Astrocyte (in vitro differentiated cells and primary cell): ENCODE results near the gene DENND1B. TPM values are rescaled to one million over a fixed set of nuclear protein-coding genes. Genes with fewer than 3 reads are reported as not detected.
A peak's percentile ranks its signal among the peaks of the same experiment; 100 is the strongest.

Source experiments
- DNase-seq: peaks from one replicate; pipeline ENCODE4 v3.0.0-alpha.2; 2010; ENCODE audit warnings: low read depth
- FAIRE-seq: peaks from 2 replicates; lab custom pipeline; 2011; peaks lifted over from hg19 to GRCh38; lab: Jason Lieb, UNC
- H2AFZ ChIP-seq: 2 replicates; pipeline ENCODE4 v1.6.0; 2012; ENCODE audit warnings: low read depth, low read length, inconsistent platforms
- H3K27ac ChIP-seq: 2 replicates; pipeline ENCODE4 v1.5.1; 2011; ENCODE audit warnings: low read depth, low read length, inconsistent platforms
- H3K27me3 ChIP-seq: 2 replicates; pipeline ENCODE4 v1.6.0; 2011; ENCODE audit warnings: low read length, inconsistent platforms; ENCODE audit not compliant: insufficient read depth
- H3K36me3 ChIP-seq: 2 replicates; pipeline ENCODE4 v1.5.1; 2011; ENCODE audit warnings: low read length, inconsistent platforms; ENCODE audit not compliant: insufficient read depth
- H3K4me1 ChIP-seq: 2 replicates; pipeline ENCODE4 v1.5.1; 2011; ENCODE audit warnings: low read length, inconsistent platforms; ENCODE audit not compliant: insufficient read depth
- H3K4me2 ChIP-seq: 2 replicates; pipeline ENCODE4 v1.6.0; 2012; ENCODE audit warnings: low read length, inconsistent platforms
- H3K4me3 ChIP-seq: 2 replicates; pipeline ENCODE4 v1.5.1; 2011; ENCODE audit warnings: low read depth, mild to moderate bottlenecking, low read length, inconsistent platforms; ENCODE audit not compliant: insufficient read depth
- H3K79me2 ChIP-seq: 2 replicates; pipeline ENCODE4 v1.6.0; 2012; ENCODE audit warnings: mild to moderate bottlenecking, low read length, inconsistent platforms; ENCODE audit not compliant: insufficient read depth
- H3K9ac ChIP-seq: 2 replicates; pipeline ENCODE4 v1.6.0; 2012; ENCODE audit warnings: mild to moderate bottlenecking, low read length, inconsistent platforms
- H3K9me3 ChIP-seq: 2 replicates; pipeline ENCODE4 v1.5.1; 2012; ENCODE audit warnings: low read depth, mild to moderate bottlenecking, low read length, inconsistent platforms; ENCODE audit not compliant: insufficient read depth
- H4K20me1 ChIP-seq: 2 replicates; pipeline ENCODE4 v1.6.0; 2012; ENCODE audit warnings: low read length, inconsistent platforms; ENCODE audit not compliant: insufficient read depth
- H3K27ac Mint-ChIP-seq: one replicate; pipeline ENCODE4 v1.8.0; 2021; ENCODE audit warnings: mild to moderate bottlenecking, mixed read lengths; ENCODE audit not compliant: unreplicated experiment
- H3K27me3 Mint-ChIP-seq: one replicate; pipeline ENCODE4 v1.8.0; 2021; ENCODE audit warnings: low read depth, mixed read lengths; ENCODE audit not compliant: unreplicated experiment
- H3K36me3 Mint-ChIP-seq: one replicate; pipeline ENCODE4 v1.8.0; 2021; ENCODE audit warnings: low read depth, mixed read lengths; ENCODE audit not compliant: unreplicated experiment
- H3K4me1 Mint-ChIP-seq: one replicate; pipeline ENCODE4 v1.8.0; 2021; ENCODE audit warnings: low read depth, mixed read lengths; ENCODE audit not compliant: unreplicated experiment
- H3K4me3 Mint-ChIP-seq: one replicate; pipeline ENCODE4 v1.8.0; 2021; ENCODE audit warnings: mild to moderate bottlenecking, moderate library complexity, mixed read lengths; ENCODE audit not compliant: unreplicated experiment
- H3K9me3 Mint-ChIP-seq: one replicate; pipeline ENCODE4 v1.8.0; 2021; ENCODE audit warnings: mild to moderate bottlenecking, mixed read lengths; ENCODE audit not compliant: unreplicated experiment
- EZH2 ChIP-seq: IDR thresholded peaks from 2 replicates; pipeline ENCODE4 v1.6.1; 2012; ENCODE audit warnings: mild to moderate bottlenecking, low read length, inconsistent platforms; ENCODE audit not compliant: insufficient read depth
- total RNA-seq: library from RNA; stranded (reverse); gene quantifications from 2 replicates; pipeline ENCODE4 v1.2.1, GENCODE V29; 2021
- TF ChIP-seq, protein P1 (sequence below): IDR thresholded peaks from 2 replicates; pipeline ENCODE4 v1.5.1; 2011; ENCODE audit warnings: low read depth, mild to moderate bottlenecking, inconsistent platforms, low read length, moderate library complexity; ENCODE audit not compliant: insufficient read depth

Gene DENND1B
- total RNA-seq, 1 donor from 2014 or later, result 9.6 TPM

DNA sequence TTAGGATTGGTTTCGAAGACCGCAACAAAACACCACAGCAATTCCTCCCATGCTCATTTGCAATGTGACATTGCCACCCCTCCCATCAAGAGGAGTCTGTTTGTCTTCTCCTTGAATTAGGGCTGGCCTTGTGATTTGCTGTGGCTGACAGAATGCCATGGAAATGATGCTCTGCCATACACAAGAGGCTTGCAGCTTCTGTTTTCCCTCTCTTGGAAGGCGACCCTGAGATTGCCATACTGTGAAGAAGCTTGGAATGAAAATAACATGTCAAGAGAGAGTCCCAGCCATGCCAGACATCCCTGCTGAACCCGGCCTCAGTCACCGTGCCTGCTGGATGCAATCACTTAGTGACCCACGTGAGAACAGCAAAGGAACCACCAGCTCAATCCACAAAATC, 294.8 kb downstream of the DENND1B start:
- Histone ChIP-seq H3K4me1 (no peaks in the 10 kb centered on the region), H3K27me3 (no peaks in the 10 kb centered on the region), H3K4me3 (no peak overlapping the region), H2AFZ (no peak overlapping the region), H3K4me2 (no peak overlapping the region), H3K36me3 (no peaks in the 10 kb centered on the region), H3K27ac (no peak overlapping the region), H4K20me1 (no peaks in the 10 kb centered on the region), H3K9ac (no peak overlapping the region), H3K79me2 (no peaks in the 10 kb centered on the region), H3K9me3 (no peaks in the 10 kb centered on the region)
- Mint-ChIP-seq H3K4me1 (no peaks in the 10 kb centered on the region), H3K36me3 (no peaks in the 10 kb centered on the region), H3K9me3 (no peaks in the 10 kb centered on the region), H3K27ac (no peak overlapping the region), H3K4me3 (no peak overlapping the region), H3K27me3 (no peaks in the 10 kb centered on the region)
- no peak for DNase-seq
- TF ChIP-seq EZH2, result no peak
- TF ChIP-seq, protein P1, sequence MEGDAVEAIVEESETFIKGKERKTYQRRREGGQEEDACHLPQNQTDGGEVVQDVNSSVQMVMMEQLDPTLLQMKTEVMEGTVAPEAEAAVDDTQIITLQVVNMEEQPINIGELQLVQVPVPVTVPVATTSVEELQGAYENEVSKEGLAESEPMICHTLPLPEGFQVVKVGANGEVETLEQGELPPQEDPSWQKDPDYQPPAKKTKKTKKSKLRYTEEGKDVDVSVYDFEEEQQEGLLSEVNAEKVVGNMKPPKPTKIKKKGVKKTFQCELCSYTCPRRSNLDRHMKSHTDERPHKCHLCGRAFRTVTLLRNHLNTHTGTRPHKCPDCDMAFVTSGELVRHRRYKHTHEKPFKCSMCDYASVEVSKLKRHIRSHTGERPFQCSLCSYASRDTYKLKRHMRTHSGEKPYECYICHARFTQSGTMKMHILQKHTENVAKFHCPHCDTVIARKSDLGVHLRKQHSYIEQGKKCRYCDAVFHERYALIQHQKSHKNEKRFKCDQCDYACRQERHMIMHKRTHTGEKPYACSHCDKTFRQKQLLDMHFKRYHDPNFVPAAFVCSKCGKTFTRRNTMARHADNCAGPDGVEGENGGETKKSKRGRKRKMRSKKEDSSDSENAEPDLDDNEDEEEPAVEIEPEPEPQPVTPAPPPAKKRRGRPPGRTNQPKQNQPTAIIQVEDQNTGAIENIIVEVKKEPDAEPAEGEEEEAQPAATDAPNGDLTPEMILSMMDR, result no peak
- no peak for FAIRE-seq

DNA sequence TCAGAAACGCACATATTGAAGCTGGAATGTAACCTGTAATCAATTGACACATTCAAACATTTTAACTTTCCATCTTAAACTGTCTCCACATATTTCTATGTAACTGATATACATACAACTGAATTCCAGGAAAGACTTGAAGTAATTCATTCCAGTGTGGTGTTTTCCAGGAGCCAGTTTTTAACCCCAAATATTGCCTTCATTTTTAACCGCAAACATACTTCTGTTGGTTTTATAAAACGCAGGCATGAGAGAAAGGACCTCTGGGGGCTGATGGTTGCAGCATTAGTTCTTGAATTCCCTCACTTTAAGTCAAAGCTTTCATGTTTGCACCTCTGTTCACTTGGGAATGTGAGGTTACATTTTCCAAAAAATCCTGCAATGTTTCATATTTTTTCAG, 303.1 kb downstream of the DENND1B start:
- DNase-seq, result no peak
- Histone ChIP-seq H3K9me3 (no peaks in the 10 kb centered on the region), H3K4me3 (no peak overlapping the region), H4K20me1 (no peaks in the 10 kb centered on the region), H3K4me2 (no peak overlapping the region), H3K9ac (no peak overlapping the region), H3K27me3 (no peaks in the 10 kb centered on the region), H2AFZ (no peak overlapping the region), H3K4me1 (peaks cover 3% of the 10 kb centered on the region), H3K36me3 (no peaks in the 10 kb centered on the region), H3K79me2 (no peaks in the 10 kb centered on the region), H3K27ac (no peak overlapping the region)
- FAIRE-seq, result no peak
- Mint-ChIP-seq H3K4me1 (peaks cover 13% of the 10 kb centered on the region), H3K4me3 (no peak overlapping the region), H3K27ac (no peak overlapping the region), H3K27me3 (no peaks in the 10 kb centered on the region), H3K36me3 (no peaks in the 10 kb centered on the region), H3K9me3 (no peaks in the 10 kb centered on the region)
- TF ChIP-seq, protein P1, result no peak
- no peak for TF ChIP-seq EZH2

DNA sequence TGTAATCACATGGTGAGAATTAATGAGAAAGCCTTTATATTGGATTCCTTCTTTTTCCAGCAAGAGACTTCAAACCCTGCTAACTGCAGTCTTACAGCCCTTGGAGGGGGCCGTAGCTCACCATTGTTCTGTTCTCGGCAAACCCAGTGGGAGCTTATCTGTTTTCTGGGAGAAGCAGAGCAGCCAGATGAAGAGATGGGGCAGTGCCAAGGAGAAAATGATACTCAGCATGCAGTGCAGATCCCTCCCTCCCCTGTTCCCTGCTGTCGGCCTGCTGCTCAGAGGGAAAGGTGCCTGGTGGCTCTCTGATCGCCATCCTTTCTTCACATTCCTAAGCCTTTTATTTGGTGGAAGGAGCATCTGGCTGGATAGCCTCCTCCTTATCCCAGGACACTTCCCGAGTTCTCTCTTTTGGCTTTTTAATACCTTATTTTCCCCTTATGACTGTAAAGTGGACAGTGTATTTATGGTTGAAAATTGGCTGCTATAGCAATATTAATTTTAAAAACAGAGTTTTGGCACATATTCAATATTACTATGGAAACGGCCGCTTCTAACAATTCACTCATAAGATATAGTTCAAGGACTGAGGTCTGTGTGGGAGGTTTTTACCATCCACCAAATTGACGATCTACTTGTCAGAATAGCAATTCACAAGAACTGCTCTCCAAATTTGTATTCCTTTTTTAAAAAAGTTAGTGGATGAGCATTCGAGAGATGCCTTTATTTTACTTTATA, 303.9 kb downstream of the DENND1B start:
- H3K4me1 ChIP-seq, result peaks cover 3% of the 10 kb centered on the region
- DNase-seq (peak; percentile 28), FAIRE-seq (no peak)
- H3K4me2 ChIP-seq, result no peak overlapping the region
- H3K27me3 Mint-ChIP-seq, result no peaks in the 10 kb centered on the region
- TF ChIP-seq, protein P1, result no peak
- TF ChIP-seq EZH2, result no peak
- no peaks in the 10 kb centered on the region for H4K20me1 ChIP-seq
- H3K9me3 ChIP-seq, result no peaks in the 10 kb centered on the region
- no peaks in the 10 kb centered on the region for H3K36me3 Mint-ChIP-seq
- no peaks in the 10 kb centered on the region for H3K27me3 ChIP-seq
- H3K4me1 Mint-ChIP-seq, result peaks cover 14% of the 10 kb centered on the region
- H3K79me2 ChIP-seq, result no peaks in the 10 kb centered on the region
- no peaks in the 10 kb centered on the region for H3K36me3 ChIP-seq
- no peak overlapping the region for H3K4me3 Mint-ChIP-seq
- no peak overlapping the region for H3K9ac ChIP-seq
- H2AFZ ChIP-seq, result no peak overlapping the region
- no peak overlapping the region for H3K27ac Mint-ChIP-seq
- no peak overlapping the region for H3K27ac ChIP-seq
- H3K4me3 ChIP-seq, result no peak overlapping the region
- no peaks in the 10 kb centered on the region for H3K9me3 Mint-ChIP-seq
